SK-N-SH treated with all-trans-retinoic acid at 6 μM for 48 hours (cell line): ENCODE data around the gene TMEM164.

Experiments used
- ATAC-seq: fragments of 200-7000 bp; cut with Tn5 transposase; 3 replicates; pipeline ENCODE4 v1.9.1; 2020; ENCODE audit warnings: mild to moderate bottlenecking, moderate library complexity
- ARNTL ChIP-seq: fragments of 450-650 bp; formaldehyde crosslinking; IDR thresholded peaks from 2 replicates; pipeline ENCODE4 v1.5.0; 2020; ENCODE audit warnings: low read depth, mild to moderate bottlenecking, moderate library complexity, borderline replicate concordance
- BACH2 ChIP-seq: fragments of 250-450 bp; sonication (Bioruptor Pico); IDR thresholded peaks from 2 replicates; pipeline ENCODE4 v1.9.0; 2021; ENCODE audit warnings: mild to moderate bottlenecking, borderline replicate concordance
- CSDC2 ChIP-seq: fragments of 250-450 bp; sonication (Bioruptor Pico); IDR thresholded peaks from 2 replicates; pipeline ENCODE4 v1.5.0; 2020; ENCODE audit warnings: mild to moderate bottlenecking, moderate library complexity
- ESRRG ChIP-seq: fragments of 250-450 bp; sonication (Bioruptor Pico); IDR thresholded peaks from 2 replicates; pipeline ENCODE4 v1.6.1; 2021; ENCODE audit warnings: mild to moderate bottlenecking
- GLIS3 ChIP-seq: fragments of 250-450 bp; sonication (Bioruptor Pico); IDR thresholded peaks from 2 replicates; pipeline ENCODE4 v1.5.0; 2020; ENCODE audit warnings: mild to moderate bottlenecking, moderate library complexity
- ISL1 ChIP-seq: fragments of 250-450 bp; sonication (Bioruptor Pico); IDR thresholded peaks from 2 replicates; pipeline ENCODE4 v2.1.2; 2022; ENCODE audit warnings: mild to moderate bottlenecking, moderate library complexity
- OSR1 ChIP-seq: fragments of 250-450 bp; sonication (Bioruptor Pico); IDR thresholded peaks from 2 replicates; pipeline ENCODE4 v1.8.0; 2022; ENCODE audit warnings: moderate library complexity, mild to moderate bottlenecking, inconsistent platforms
- PPARA ChIP-seq: fragments of 250-450 bp; sonication (Bioruptor Pico); IDR thresholded peaks from 2 replicates; pipeline ENCODE4 v1.5.0; 2020; ENCODE audit warnings: mild to moderate bottlenecking, borderline replicate concordance
- RARB ChIP-seq: fragments of 250-450 bp; sonication (Bioruptor Pico); IDR thresholded peaks from 2 replicates; pipeline ENCODE4 v1.8.0; 2021; ENCODE audit warnings: mild to moderate bottlenecking, moderate library complexity
- SNAI2 ChIP-seq: fragments of 250-450 bp; sonication (Bioruptor Pico); IDR thresholded peaks from 2 replicates; pipeline ENCODE4 v1.5.0; 2020; ENCODE audit warnings: mild to moderate bottlenecking, moderate library complexity
- TCF4 ChIP-seq: fragments of 250-450 bp; sonication (Bioruptor Pico); IDR thresholded peaks from 2 replicates; pipeline ENCODE4 v1.8.0; 2021; ENCODE audit warnings: mild to moderate bottlenecking, moderate library complexity, borderline replicate concordance
- ZC3H10 ChIP-seq: fragments of 250-450 bp; sonication (Bioruptor Pico); IDR thresholded peaks from 2 replicates; pipeline ENCODE4 v1.5.1; 2021; ENCODE audit warnings: mild to moderate bottlenecking, moderate library complexity
- ZNF565 ChIP-seq: fragments of 450-650 bp; formaldehyde crosslinking; conservative IDR thresholded peaks from 2 replicates; pipeline ENCODE4 v1.5.0; 2020; ENCODE audit warnings: low read depth, mild to moderate bottlenecking, moderate library complexity
- TF ChIP-seq, protein P1 (sequence below): fragments of 250-450 bp; sonication (Bioruptor Pico); IDR thresholded peaks from 2 replicates; pipeline ENCODE4 v1.5.0; 2020; ENCODE audit warnings: mild to moderate bottlenecking, moderate library complexity
- TF ChIP-seq, protein P2 (sequence below): fragments of 250-450 bp; sonication (Bioruptor Pico); IDR thresholded peaks from 2 replicates; pipeline ENCODE4 v1.8.0; 2021; ENCODE audit warnings: low read depth, mild to moderate bottlenecking, moderate library complexity, borderline replicate concordance
- TF ChIP-seq, protein P3 (sequence below): fragments of 250-450 bp; sonication (Bioruptor Pico); IDR thresholded peaks from 2 replicates; pipeline ENCODE4 v1.5.1; 2020; ENCODE audit warnings: low read depth, mild to moderate bottlenecking, moderate library complexity
- TF ChIP-seq, protein P4 (sequence below): fragments of 250-450 bp; sonication (Bioruptor Pico); IDR thresholded peaks from 2 replicates; pipeline ENCODE4 v1.5.1; 2021; ENCODE audit warnings: mild to moderate bottlenecking, moderate library complexity

The TMEM164 gene

DNA sequence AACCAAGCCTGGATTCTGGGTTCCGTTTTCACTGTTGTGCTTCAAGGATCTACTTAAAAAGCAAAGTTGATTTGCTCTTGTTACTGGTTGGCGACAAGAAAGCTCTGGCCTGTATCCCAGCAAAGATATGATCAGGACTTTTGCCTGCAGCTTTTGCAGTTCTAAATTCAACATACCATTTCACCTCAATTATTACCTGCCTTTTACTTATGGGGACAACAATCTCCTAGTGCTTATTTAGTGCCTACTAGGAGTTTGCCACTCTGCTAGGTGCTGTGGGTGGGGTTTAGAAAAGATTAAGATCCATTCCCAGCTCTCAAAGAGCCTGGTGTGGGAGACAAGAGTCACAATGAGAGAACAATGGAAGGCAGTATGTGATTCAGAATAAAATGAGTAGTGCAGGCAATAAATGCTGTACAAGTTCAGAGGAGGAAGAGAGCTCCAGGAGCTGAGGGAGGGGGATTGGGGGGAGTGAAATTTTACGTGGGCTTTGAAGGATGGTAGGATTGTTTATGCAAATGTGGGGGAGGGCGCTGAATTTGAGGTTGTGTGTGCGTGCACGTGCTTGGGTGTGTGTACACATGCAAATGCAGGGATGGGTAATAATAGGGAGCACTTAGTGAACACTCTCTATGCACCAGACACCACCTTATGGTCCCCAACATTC is 5.0 kb upstream of the TMEM164 start:
- TF ChIP-seq TCF4 (CRISPR knock-in tag) (no peak), ARNTL (CRISPR knock-in tag) (no peak), CSDC2 (CRISPR knock-in tag) (no peak), ISL1 (CRISPR knock-in tag) (no peak), BACH2 (CRISPR knock-in tag) (no peak), RARB (CRISPR knock-in tag) (no peak), ESRRG (no peak), PPARA (CRISPR knock-in tag) (no peak), ZC3H10 (CRISPR knock-in tag) (no peak), SNAI2 (CRISPR knock-in tag) (no peak)
- TF ChIP-seq, protein P1, sequence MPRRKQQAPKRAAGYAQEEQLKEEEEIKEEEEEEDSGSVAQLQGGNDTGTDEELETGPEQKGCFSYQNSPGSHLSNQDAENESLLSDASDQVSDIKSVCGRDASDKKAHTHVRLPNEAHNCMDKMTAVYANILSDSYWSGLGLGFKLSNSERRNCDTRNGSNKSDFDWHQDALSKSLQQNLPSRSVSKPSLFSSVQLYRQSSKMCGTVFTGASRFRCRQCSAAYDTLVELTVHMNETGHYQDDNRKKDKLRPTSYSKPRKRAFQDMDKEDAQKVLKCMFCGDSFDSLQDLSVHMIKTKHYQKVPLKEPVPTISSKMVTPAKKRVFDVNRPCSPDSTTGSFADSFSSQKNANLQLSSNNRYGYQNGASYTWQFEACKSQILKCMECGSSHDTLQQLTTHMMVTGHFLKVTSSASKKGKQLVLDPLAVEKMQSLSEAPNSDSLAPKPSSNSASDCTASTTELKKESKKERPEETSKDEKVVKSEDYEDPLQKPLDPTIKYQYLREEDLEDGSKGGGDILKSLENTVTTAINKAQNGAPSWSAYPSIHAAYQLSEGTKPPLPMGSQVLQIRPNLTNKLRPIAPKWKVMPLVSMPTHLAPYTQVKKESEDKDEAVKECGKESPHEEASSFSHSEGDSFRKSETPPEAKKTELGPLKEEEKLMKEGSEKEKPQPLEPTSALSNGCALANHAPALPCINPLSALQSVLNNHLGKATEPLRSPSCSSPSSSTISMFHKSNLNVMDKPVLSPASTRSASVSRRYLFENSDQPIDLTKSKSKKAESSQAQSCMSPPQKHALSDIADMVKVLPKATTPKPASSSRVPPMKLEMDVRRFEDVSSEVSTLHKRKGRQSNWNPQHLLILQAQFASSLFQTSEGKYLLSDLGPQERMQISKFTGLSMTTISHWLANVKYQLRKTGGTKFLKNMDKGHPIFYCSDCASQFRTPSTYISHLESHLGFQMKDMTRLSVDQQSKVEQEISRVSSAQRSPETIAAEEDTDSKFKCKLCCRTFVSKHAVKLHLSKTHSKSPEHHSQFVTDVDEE (CRISPR knock-in tag): no peak
- TF ChIP-seq, protein P2, sequence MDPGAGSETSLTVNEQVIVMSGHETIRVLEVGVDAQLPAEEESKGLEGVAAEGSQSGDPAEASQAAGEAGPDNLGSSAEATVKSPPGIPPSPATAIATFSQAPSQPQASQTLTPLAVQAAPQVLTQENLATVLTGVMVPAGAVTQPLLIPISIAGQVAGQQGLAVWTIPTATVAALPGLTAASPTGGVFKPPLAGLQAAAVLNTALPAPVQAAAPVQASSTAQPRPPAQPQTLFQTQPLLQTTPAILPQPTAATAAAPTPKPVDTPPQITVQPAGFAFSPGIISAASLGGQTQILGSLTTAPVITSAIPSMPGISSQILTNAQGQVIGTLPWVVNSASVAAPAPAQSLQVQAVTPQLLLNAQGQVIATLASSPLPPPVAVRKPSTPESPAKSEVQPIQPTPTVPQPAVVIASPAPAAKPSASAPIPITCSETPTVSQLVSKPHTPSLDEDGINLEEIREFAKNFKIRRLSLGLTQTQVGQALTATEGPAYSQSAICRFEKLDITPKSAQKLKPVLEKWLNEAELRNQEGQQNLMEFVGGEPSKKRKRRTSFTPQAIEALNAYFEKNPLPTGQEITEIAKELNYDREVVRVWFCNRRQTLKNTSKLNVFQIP (CRISPR knock-in tag): no peak
- TF ChIP-seq, protein P3, sequence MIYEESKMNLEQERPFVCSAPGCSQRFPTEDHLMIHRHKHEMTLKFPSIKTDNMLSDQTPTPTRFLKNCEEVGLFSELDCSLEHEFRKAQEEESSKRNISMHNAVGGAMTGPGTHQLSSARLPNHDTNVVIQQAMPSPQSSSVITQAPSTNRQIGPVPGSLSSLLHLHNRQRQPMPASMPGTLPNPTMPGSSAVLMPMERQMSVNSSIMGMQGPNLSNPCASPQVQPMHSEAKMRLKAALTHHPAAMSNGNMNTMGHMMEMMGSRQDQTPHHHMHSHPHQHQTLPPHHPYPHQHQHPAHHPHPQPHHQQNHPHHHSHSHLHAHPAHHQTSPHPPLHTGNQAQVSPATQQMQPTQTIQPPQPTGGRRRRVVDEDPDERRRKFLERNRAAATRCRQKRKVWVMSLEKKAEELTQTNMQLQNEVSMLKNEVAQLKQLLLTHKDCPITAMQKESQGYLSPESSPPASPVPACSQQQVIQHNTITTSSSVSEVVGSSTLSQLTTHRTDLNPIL (CRISPR knock-in tag): no peak
- no peak for ATAC-seq

DNA sequence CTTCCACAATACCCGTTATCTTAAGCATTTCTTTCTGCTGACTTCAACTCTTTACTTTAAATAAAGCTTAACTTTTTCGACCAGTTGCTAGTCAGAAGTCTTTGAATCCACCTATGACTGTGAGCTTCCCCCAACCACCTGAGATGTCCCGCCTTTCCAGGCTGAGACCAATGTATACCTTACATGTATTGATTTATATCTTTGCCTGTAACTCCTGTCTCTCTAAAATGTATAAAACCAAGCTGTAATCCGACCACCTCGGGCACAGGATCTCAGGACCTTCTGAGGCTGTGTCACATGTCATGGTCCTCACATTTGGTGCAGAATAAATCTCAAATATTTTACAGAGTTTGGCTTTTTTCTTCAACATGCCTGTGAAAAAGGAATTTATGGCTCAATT is 2.9 kb upstream of the TMEM164 start:
- ATAC-seq: no peak
- TF ChIP-seq, protein P1 (CRISPR knock-in tag): no peak
- TF ChIP-seq GLIS3 (CRISPR knock-in tag) (no peak), ZNF565 (CRISPR knock-in tag) (no peak), RARB (CRISPR knock-in tag) (no peak)

DNA sequence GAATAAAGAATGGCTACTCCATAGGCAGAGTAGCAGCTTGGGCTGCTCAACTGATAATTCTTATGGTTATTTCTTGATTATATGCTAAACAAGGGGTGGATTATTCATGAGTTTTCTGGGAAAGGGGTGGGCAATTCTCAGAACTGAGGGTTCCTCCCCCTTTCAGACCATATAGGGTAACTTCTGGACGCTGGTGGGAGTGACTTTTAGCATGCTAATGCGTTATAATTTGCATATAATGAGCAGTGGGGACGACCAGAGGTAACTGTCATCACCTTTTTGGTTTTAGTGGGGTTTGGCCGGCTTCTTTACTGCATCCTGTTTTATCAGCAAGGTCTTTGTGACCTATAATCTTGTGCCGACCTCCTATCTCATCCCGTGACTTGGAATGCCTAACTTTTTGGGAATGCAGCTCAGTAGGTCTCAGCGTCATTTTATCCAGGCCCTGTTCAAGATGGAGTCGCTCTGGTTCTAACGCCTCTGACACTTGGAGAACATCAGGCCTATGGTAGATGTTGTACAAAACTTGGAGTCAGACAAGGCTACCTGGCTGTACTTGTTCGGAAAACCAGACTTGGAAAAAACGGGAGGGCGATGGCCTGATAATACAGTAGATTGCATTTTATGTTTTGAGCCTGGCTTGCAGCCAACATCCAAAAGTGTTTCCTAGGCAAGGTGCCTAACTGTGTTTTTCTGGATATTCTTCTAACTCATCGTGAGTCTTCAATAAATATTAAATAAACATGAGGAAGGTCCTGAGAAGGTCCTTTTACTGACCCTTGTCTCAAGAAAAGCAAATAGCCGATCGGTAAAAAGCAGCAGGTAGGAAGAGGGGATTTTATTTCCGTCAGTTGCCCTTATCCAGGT is 1.8 kb upstream of the TMEM164 start:
- TF ChIP-seq ZNF565 (CRISPR knock-in tag) (no peak), OSR1 (CRISPR knock-in tag) (no peak), RARB (CRISPR knock-in tag) (no peak), CSDC2 (CRISPR knock-in tag) (no peak)
- TF ChIP-seq, protein P4, sequence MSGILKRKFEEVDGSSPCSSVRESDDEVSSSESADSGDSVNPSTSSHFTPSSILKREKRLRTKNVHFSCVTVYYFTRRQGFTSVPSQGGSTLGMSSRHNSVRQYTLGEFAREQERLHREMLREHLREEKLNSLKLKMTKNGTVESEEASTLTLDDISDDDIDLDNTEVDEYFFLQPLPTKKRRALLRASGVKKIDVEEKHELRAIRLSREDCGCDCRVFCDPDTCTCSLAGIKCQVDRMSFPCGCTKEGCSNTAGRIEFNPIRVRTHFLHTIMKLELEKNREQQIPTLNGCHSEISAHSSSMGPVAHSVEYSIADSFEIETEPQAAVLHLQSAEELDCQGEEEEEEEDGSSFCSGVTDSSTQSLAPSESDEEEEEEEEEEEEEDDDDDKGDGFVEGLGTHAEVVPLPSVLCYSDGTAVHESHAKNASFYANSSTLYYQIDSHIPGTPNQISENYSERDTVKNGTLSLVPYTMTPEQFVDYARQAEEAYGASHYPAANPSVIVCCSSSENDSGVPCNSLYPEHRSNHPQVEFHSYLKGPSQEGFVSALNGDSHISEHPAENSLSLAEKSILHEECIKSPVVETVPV: no peak
- TF ChIP-seq, protein P3 (CRISPR knock-in tag): no peak
- TF ChIP-seq, all 23 proteins: peak for 0
- no peak for ATAC-seq
